Fibroblast of mammary gland (primary cell): ENCODE measurements around the gene INPP4B.

ENCODE experiments used
- DNase-seq: peaks from one replicate; pipeline ENCODE4 v3.0.0-alpha.2; 2010; ENCODE audit warnings: low read depth
- H3K4me3 ChIP-seq: 2 replicates; pipeline ENCODE4 v1.5.1; 2011; ENCODE audit warnings: low read depth, mild to moderate bottlenecking, low read length, moderate library complexity; ENCODE audit not compliant: control insufficient read depth
- CTCF ChIP-seq: conservative IDR thresholded peaks from 2 replicates; pipeline ENCODE4 v1.5.1; 2011; ENCODE audit warnings: low read depth, low read length, inconsistent platforms; ENCODE audit not compliant: control insufficient read depth, insufficient read depth

Gene INPP4B

GRCh38 chr4:142284402-142285221 lies 561.5 kb downstream of the INPP4B start:
- DNase-seq = no peak
- no peak for TF ChIP-seq CTCF
- no peak overlapping the region for H3K4me3 ChIP-seq

DNA sequence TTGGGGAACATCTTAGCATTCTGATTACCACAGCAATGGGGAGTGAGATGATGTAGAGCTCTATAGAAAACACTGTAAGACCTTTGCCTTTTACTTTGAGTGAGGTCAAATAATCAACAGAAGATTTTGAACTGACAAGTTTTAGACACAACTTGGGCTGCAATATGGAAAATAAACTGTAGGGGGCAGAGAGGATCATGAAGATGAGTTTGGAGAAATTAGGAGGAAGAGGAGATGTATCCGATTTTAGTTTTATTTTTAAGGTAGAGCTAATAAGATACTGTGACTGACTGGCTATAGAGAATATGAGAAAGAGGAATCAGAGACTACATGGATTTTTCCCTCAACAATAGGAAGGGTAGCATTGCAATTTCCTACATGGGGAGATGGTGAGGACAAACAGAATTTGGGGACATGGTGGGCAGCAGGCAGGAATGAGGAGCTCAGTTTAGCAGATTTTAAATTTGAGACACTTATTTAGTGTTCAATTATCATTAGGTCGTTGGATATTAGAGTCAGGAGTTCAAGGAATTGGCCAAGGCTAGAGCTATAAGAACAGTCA lies 563.1 kb downstream of the INPP4B start:
- DNase-seq = peak; percentile 46
- TF ChIP-seq CTCF = peak; percentile 72
- H3K4me3 ChIP-seq = no peak overlapping the region

GRCh38 chr4:142281999-142282398 lies 564.1 kb downstream of the INPP4B start:
- no peak for TF ChIP-seq CTCF

GRCh38 chr4:142278663-142279062 lies 567.4 kb downstream of the INPP4B start:
- H3K4me3 ChIP-seq = no peak overlapping the region
- no peak for DNase-seq
- TF ChIP-seq CTCF = no peak

More at GRCh38 chr4:142281999-142282398, 564.1 kb downstream of the INPP4B start:
- H3K4me3 ChIP-seq = no peak overlapping the region
- DNase-seq = no peak

DNA sequence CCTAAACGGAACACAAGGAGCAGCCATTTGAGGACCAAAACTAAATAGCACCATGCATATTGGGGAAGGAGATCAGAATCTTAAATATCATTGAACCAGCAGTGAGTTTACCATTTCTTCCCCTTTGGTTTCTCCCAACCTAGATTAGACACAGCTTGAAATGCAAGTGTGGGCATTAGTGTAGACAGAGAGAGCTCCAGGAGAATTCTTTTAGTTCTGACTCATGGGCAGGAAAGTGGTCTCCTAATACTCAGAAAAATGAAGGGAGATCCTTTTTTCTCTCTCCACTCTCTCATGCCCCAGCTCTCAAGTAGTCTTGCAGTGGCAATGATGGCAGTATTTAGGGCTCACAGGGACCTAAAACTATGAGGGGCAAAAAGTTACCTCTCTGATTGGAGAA lies 567.9 kb downstream of the INPP4B start:
- H3K4me3 ChIP-seq = no peak overlapping the region
- no peak for TF ChIP-seq CTCF
- DNase-seq = no peak

DNA sequence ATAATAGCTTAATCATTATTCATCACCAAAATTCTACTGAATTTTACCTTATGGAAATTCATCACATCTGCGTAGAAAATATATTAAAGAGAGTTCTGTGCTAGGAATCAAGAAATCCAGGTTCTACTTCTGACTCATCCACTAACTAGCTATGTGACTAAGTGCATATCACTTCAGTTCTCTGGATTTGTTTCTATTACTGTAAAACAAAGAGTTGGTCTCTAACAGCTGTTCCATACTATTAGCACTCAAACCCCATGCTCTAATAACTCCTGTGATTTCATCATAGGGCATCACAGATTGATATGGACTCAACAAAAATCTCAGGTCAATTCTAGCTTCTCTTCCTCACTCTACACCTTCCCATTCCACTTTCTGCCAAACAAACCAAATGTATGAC lies 572.0 kb downstream of the INPP4B start:
- no peak for TF ChIP-seq CTCF
- H3K4me3 ChIP-seq = no peak overlapping the region
- peak; percentile 62 for DNase-seq
